ENCODE measurements around the gene CABLES1.
"Not testable (repeated sequence)": the region's sequence is repeated elsewhere in the genome, so short reads cannot be mapped to it uniquely, and the experiment has no call there.

CABLES1 gene, protein sequence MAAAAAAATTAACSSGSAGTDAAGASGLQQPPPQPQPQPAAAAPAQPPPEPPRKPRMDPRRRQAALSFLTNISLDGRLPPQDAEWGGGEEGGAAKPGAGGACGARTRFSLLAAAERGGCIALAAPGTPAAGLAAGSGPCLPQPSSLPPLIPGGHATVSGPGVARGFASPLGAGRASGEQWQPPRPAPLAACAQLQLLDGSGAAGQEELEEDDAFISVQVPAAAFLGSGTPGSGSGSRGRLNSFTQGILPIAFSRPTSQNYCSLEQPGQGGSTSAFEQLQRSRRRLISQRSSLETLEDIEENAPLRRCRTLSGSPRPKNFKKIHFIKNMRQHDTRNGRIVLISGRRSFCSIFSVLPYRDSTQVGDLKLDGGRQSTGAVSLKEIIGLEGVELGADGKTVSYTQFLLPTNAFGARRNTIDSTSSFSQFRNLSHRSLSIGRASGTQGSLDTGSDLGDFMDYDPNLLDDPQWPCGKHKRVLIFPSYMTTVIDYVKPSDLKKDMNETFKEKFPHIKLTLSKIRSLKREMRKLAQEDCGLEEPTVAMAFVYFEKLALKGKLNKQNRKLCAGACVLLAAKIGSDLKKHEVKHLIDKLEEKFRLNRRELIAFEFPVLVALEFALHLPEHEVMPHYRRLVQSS

DNA sequence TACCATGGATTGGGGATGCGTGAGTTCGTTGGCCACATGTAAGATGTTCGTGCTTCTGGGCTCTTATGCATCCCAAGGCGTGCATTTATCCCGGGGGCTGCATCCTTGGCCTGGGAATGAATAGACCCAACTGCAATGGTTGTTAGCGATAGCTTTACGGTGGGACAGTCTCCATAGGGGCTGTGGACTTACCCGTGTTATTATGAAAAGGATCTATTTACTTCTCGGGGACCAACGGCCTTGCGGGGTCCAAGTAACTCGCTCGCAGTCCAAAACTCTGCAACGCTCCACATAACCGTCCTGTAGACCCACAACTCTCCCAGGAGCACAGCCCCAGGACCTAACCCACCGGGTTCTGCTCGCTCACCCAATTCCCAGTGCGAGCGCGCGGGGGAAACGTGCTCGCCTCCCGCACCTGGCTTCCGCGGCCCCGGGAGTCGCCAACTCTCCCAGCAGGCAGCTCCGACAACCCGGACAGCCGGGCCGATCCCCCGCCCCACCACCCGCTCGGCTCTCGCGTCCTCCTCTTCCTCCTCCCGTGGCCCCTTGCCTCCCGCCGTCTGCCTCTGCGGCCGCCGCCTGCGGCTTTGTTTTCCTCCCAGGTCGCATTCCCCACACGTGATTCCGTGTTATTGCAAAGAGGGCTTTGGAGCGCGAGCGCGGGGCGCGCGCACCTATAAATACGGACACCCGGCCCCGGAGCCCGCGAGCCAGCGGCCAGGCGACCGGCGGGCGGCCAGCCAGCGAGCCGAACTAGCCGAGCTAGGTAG lies at the start of gene CABLES1:
Gene CABLES1 (plus strand): TSS at position 706 of the 770 bp plus-strand sequence. CDS start 278 bp downstream, outside the sequence.
- peak; percentile 13 to 24 for DNase-seq (ENCODE audit: low read depth in 2 of 2)

- no peak for DNase-seq (ENCODE audit: low read depth in 2 of 2)
Measured at GRCh38 chr18:23087352-23087751, 47.9 kb upstream of the CABLES1 start.

GRCh38 chr18:23088310-23088709 lies 47.0 kb upstream of the CABLES1 start:
- no peak for DNase-seq (ENCODE audit: low read depth in 2 of 2)

- DNase-seq (ENCODE audit: low read depth in 2 of 2): not testable (repeated sequence)
Measured at GRCh38 chr18:23091017-23091993, 44.0 kb upstream of the CABLES1 start.

- DNase-seq (ENCODE audit: low read depth in 2 of 2): no peak
Measured at GRCh38 chr18:23092121-23092520, 43.2 kb upstream of the CABLES1 start.

DNA sequence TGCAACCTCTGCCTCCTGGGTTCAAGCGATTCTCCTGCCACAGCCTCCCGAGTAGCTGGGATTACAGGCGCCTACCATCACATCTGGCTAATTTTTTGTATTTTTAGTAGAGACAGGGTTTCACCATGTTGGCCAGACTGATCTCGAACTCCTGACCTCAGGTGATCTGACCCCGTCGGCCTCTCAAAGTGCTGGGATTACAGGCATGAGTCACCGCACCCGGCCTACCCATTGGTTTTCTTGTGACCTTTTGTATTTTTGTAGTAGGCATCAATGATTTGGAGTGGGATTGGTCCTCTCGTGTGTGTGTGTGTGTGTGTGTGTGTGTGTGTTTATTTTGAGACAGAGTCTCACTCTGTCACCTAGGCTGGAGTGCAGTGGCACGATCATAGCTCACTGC lies 42.2 kb upstream of the CABLES1 start:
- not testable (repeated sequence) for DNase-seq (ENCODE audit: low read depth in 2 of 2)

GRCh38 chr18:23093772-23094171 lies 41.5 kb upstream of the CABLES1 start:
- DNase-seq (ENCODE audit: low read depth in 2 of 2): no peak

DNA sequence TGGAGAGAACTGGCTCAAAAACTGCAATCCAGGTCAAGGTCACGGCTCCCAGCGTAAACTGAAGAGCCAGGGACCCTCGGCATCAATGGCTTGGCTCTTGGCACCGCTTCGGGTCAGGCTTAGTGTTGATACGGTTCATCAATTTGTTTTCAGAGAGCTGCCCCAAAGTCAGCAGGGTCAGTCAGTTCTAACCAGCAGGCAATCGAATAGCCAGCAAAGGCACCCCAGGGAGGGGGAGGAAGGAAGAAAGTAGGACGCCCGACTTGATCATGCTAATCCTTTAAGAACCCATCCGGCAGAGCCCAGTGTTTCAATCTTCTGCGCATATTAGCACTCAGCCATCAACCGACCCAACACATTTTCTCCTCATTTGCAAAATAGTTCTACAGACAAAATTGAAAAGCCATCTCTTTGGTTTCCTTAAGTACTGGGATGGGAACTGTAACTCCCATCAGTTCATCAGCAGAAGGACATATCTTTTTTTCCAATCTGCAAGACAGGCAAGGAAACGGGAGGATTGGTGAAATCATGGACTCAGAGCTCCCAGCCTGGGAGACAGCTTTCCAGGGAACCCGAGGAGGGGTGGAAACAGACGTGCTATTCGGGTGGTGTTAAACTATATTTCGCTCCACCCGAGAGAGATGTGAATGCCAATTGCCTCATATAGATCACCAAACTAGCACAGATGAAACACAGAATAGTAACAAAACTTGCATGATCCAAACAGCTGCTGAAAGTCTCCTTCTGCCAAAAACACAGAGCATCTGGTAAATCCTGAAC lies 40.7 kb upstream of the CABLES1 start:
- no peak for DNase-seq (ENCODE audit: low read depth in 2 of 2)

DNA sequence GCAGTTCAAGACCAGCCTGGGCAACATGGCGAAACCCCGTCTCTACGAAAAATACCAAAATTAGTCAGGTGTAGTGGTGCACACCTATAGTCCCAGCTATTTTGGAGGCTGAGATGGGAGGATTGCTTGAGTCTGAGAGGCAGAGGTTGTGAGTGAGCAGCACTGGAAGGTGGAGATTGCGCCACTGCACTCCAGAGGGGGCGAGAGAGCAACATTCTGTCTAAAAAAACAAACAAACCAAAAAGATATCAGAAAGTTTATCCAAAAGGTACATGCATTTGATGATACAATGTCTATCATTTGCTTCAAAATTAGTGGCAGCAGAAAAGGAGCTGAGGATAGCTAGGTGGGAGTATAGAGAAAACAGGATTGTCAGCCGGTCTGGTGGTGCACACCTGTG lies 39.8 kb upstream of the CABLES1 start:
- no peak for DNase-seq (ENCODE audit: low read depth in 2 of 2)

DNA sequence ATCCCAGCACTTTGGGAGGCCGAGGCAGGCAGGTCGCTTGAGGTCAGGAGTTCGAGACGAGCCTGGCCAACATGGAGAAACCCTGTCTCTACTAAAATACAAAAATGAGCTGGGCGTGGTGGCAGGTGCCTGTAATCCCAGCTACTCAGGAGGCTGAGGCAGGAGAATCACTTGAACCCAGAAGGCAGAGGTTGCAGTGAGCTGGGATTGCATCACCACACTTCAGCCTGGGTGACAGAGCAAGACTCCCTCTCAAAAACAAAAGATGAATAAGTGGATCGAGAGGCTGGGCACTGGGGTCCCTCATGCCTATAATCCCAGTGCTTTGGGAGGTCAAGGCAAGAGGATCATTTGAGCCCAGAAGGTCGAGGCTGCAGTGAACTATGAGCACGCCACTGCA lies 38.3 kb upstream of the CABLES1 start:
- not testable (repeated sequence) for DNase-seq (ENCODE audit: low read depth in 2 of 2)

DNA sequence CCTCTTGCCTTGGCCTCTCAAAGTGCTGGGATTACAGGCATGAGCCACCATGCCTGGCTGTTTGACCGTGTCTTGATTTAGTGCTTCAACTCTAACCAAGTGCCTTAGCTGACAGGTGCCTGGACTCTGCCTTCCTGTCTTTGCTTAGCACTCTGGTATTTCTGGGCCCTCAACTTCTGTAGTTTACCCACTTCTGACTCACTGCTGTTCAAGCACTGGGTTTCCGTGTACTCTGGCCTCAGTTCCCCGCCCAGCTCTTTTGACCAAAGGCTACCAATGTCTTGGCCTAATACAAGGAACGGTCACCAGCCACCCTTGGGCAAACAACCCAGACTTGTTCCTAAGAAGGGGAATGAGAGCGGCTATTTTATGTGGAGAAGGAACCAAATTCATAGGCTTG lies 35.7 kb upstream of the CABLES1 start:
- no peak for DNase-seq (ENCODE audit: low read depth in 2 of 2)

DNA sequence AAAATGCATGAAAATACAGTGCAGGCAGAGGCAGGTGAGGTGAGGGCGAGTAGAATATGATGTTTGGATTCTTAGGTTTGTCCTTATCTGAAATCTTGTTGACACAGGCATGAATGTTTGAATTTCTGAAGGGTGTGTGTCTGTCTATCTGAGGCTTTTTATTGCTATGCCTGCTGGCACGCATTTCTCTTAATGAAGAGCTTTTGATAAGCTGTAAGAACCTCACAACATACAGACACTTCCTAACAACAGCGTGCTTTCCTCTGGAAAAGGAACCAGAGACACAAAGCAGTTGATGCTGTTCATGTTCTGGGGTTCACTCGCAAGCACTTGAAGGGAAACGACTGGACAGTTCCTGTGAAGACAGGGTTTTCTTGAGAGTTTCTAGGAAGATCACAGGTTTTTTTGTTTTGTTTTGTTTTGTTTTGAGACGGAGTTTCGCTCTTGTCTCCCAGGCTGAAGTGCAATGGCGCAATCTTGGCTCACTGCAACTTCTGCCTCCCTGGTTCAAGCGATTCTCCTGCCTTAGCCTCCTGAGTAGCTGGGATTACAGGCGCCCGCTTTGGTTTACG lies 33.3 kb upstream of the CABLES1 start:
- no peak for DNase-seq (ENCODE audit: low read depth in 2 of 2)

DNA sequence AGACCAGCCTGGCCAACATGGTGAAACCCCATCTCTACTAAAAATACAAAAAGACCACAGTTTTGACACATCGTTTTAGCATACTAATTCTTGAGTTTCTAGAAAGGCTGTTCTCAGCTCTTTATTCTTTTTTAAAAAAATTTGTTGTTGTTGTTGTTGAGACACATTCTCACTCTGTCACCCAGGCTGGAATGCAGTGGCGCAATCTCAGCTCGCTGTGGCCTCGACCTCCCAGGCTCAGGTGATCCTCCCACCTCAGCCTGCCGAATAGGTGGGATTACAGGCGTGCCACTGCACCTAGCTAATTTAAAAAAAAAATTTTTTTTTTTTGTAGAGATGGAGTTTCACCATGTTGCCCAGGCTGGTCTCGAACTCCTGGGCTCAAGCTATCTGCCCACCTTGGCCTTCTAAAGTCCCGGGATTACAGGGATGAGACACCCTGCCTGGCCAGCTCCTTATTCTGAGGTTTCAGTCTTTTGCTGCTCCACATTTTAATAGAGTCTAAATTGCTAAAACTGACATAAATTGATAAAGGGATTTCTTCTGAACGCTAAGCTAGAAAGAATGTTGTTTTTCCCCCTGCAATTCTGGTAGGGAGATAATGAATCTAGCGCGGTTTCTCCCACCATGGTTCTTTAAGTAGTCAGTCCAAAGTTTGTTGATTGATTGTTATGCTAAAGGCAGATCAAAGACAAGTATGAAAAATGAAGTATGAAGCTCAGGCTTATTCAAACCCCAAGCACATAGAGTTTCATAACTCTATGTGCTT lies 32.6 kb upstream of the CABLES1 start:
- no peak for DNase-seq (ENCODE audit: low read depth in 2 of 2)

- no peak for DNase-seq (ENCODE audit: low read depth in 2 of 2)
Measured at GRCh38 chr18:23103449-23103848, 31.8 kb upstream of the CABLES1 start.

DNA sequence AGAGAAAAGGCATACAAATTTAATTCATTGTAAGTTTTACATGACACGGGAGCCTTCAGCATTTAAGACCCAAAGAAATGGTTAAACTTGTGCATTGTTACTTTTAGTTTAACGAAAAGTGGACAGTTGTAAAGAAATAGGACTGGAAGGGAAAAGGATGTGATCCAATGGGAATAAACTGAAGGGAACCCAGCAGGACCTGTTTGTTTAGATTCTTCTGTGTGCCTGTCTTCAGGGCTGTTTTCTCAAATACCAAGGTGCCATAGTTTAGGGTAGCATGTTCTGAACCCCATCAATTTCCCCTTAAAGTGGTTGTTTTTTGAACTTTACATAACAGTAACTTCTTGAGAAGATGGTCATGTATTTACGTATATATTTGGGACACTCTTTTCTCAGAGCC lies 30.3 kb upstream of the CABLES1 start:
- DNase-seq (ENCODE audit: low read depth in 2 of 2): no peak

DNA sequence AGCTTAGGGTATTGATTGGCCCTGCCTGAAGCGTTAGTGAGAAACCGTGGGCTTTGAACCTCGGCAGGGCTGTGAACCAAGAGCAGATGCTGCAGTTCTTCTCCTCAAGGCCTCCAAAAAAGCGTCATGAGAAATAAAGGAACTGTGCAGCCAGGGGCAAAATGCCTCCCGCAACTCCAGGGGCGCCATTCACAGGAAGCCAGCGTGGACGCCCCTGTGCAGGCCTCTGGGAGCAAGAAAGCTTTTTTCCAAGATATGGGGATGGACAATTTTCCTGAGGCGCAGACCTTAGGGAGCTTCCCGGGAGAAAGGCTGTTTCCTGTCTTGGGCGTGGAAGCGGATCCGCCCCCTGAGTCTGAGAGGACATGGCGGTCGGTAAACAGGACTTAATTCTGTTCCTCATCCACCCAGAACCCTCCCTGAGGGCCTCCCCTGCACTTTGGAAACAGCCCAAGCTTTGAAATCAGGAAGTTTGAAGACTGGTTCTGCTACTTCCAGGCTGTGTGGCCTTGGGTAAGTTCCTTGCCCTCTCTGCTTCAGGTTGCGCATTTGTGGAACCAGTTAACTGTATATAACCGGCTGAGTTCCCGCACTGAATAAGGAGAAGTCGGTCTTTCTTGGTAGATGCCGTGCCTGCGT lies 29.6 kb upstream of the CABLES1 start:
- DNase-seq (ENCODE audit: low read depth in 2 of 2): no peak

- DNase-seq (ENCODE audit: low read depth in 2 of 2): no peak
Measured at GRCh38 chr18:23106575-23106974, 28.7 kb upstream of the CABLES1 start.

- no peak for DNase-seq (ENCODE audit: low read depth in 2 of 2)
Measured at GRCh38 chr18:23107718-23108117, 27.6 kb upstream of the CABLES1 start.

GRCh38 chr18:23108496-23108895 lies 26.8 kb upstream of the CABLES1 start:
- no peak for DNase-seq (ENCODE audit: low read depth in 2 of 2)
